CD4-positive, CD25-positive, alpha-beta regulatory T cell (primary cell): ENCODE data around the gene TCF23. TPM values are rescaled to one million over a fixed set of nuclear protein-coding genes. Genes with fewer than 3 reads are reported as not detected.
"Not testable (repeated sequence)": the region's sequence is repeated elsewhere in the genome, so short reads cannot be mapped to it uniquely, and the experiment has no call there.

Experiments used
- ATAC-seq, 2 donors: fragments of 150-1000 bp; cut with Tn5 transposase; one replicate each; pipeline ENCODE4 v1.10.0; 2021; ENCODE audit warnings: low read depth in 2 of 2, moderate number of reproducible peaks in 2 of 2, moderate library complexity in 1 of 2
- DNase-seq, 3 donors: peaks; one replicate each; pipeline versions ENCODE4 v3.0.0 to v3.0.0-alpha.2; 2012 to 2022; ENCODE audit warnings: mixed read lengths in 1 of 3
- H3K27ac ChIP-seq: one replicate; pipeline ENCODE4 v1.7.0; 2013; ENCODE audit warnings: mild to moderate bottlenecking, low read length; ENCODE audit not compliant: insufficient read depth, poor library complexity, severe bottlenecking
- H3K27me3 ChIP-seq: one replicate; pipeline ENCODE4 v1.7.0; 2013; ENCODE audit warnings: low read length; ENCODE audit not compliant: control insufficient read depth, insufficient read depth
- H3K36me3 ChIP-seq: one replicate; pipeline ENCODE4 v1.7.0; 2013; ENCODE audit warnings: mild to moderate bottlenecking, low read length, moderate library complexity; ENCODE audit not compliant: control insufficient read depth, insufficient read depth
- H3K4me1 ChIP-seq: 2 replicates; pipeline ENCODE4 v1.7.0; 2013; ENCODE audit warnings: mild to moderate bottlenecking, low read length; ENCODE audit not compliant: insufficient read depth, control insufficient read depth, poor library complexity, severe bottlenecking
- H3K4me3 ChIP-seq: one replicate; pipeline ENCODE4 v1.7.0; 2013; ENCODE audit warnings: low read depth, mild to moderate bottlenecking, low read length, moderate library complexity
- H3K9me3 ChIP-seq, 2 experiments: 1 replicate in 1 of 2; 2 replicates in 1 of 2; pipeline ENCODE4 v1.7.0; 2013; ENCODE audit warnings: low read length in 2 of 2, mild to moderate bottlenecking in 1 of 2, moderate library complexity in 1 of 2; ENCODE audit not compliant: control insufficient read depth in 2 of 2
- H3K27ac Mint-ChIP-seq, 3 donors: one replicate each; pipeline ENCODE4 v1.8.0; 2020 to 2022; ENCODE audit warnings: mild to moderate bottlenecking in 3 of 3, mixed read lengths in 3 of 3, moderate library complexity in 2 of 3
- H3K27me3 Mint-ChIP-seq: one replicate; pipeline ENCODE4 v1.8.0; 2022; ENCODE audit warnings: mild to moderate bottlenecking, mixed read lengths
- H3K36me3 Mint-ChIP-seq: one replicate; pipeline ENCODE4 v1.8.0; 2020; ENCODE audit warnings: mixed read lengths
- H3K4me1 Mint-ChIP-seq, 4 donors: one replicate each; pipeline ENCODE4 v1.8.0; 2020 to 2022; ENCODE audit warnings: mixed read lengths in 4 of 4, mild to moderate bottlenecking in 1 of 4
- H3K4me3 Mint-ChIP-seq, 4 donors: one replicate each; pipeline ENCODE4 v1.8.0; 2020 to 2022; ENCODE audit warnings: mild to moderate bottlenecking in 4 of 4, mixed read lengths in 4 of 4, moderate library complexity in 3 of 4
- H3K9me3 Mint-ChIP-seq, 7 donors: one replicate each; pipeline ENCODE4 v1.8.0; 2020 to 2022; ENCODE audit warnings: mixed read lengths in 7 of 7, mild to moderate bottlenecking in 3 of 7, moderate library complexity in 2 of 7
- polyA plus RNA-seq, 4 donors: library from polyadenylated mRNA; unstranded; fragments of 300-500 nt; fragmentation: Illumina TruSeq; gene quantifications; one replicate each; pipeline ENCODE4 v1.2.3, GENCODE V29; 2021
- total RNA-seq: library from RNA; stranded (reverse); gene quantifications from one replicate; pipeline ENCODE4 v1.2.3, GENCODE V29; 2022

The TCF23 gene
- total and polyA plus RNA-seq, 5 donors from 2014 or later: not detected

GRCh38 chr2:27186613-27187345 is 38.0 kb downstream of the TCF23 start:
- no peak for DNase-seq
- Histone ChIP-seq H3K27me3 (peaks cover 8% of the 10 kb centered on the region), H3K4me1 (no peaks in the 10 kb centered on the region), H3K4me3 (no peak overlapping the region), H3K9me3 (no peaks in the 10 kb centered on the region), H3K27ac (no peak overlapping the region), H3K36me3 (no peaks in the 10 kb centered on the region)
- Mint-ChIP-seq H3K27me3 (peaks cover 56% of the 10 kb centered on the region), H3K4me3 (no peak overlapping the region), H3K27ac (no peak overlapping the region), H3K9me3 (peaks cover 0 to 2% (median 0%) of the 10 kb centered on the region in 7 donors), H3K4me1 (peaks cover 0 to 3% (median 0%) of the 10 kb centered on the region in 4 donors), H3K36me3 (no peaks in the 10 kb centered on the region)
- ATAC-seq: no peak

- H3K27me3 Mint-ChIP-seq: peaks cover 41% of the 10 kb centered on the region
These were observed 41.2 kb downstream of the TCF23 start for GRCh38 chr2:27189989-27190388.

GRCh38 chr2:27191070-27191829 is 42.4 kb downstream of the TCF23 start:
- no peak overlapping the region for H3K4me3 ChIP-seq
- Mint-ChIP-seq H3K4me1 (peaks cover 0 to 3% (median 1%) of the 10 kb centered on the region in 4 donors), H3K27ac (no peak overlapping the region), H3K4me3 (no peak overlapping the region), H3K36me3 (no peaks in the 10 kb centered on the region), H3K9me3 (no peaks in the 10 kb centered on the region), H3K27me3 (peaks cover 29% of the 10 kb centered on the region)
- H3K4me1 ChIP-seq: no peaks in the 10 kb centered on the region
- peak; percentile 31 to 66 (median 58) for DNase-seq
- H3K27ac ChIP-seq: no peak overlapping the region
- H3K9me3 ChIP-seq: no peaks in the 10 kb centered on the region
- ATAC-seq: peak; percentile 81 to 90
- H3K36me3 ChIP-seq: no peaks in the 10 kb centered on the region
- H3K27me3 ChIP-seq: no peaks in the 10 kb centered on the region

More at GRCh38 chr2:27189989-27190388, 41.2 kb downstream of the TCF23 start:
- Histone ChIP-seq H3K27me3 (peaks cover 2% of the 10 kb centered on the region), H3K9me3 (no peaks in the 10 kb centered on the region), H3K27ac (no peak overlapping the region), H3K36me3 (no peaks in the 10 kb centered on the region), H3K4me3 (no peak overlapping the region), H3K4me1 (no peaks in the 10 kb centered on the region)
- Mint-ChIP-seq H3K4me1 (peaks cover 0 to 3% (median 1%) of the 10 kb centered on the region in 4 donors), H3K36me3 (no peaks in the 10 kb centered on the region), H3K9me3 (no peaks in the 10 kb centered on the region), H3K4me3 (no peak overlapping the region), H3K27ac (no peak overlapping the region)
- no peak for DNase-seq
- ATAC-seq: no peak

- H3K4me3 ChIP-seq: no peak overlapping the region
- ATAC-seq (no peak), DNase-seq (no peak)
- H3K27me3 Mint-ChIP-seq: peaks cover 15% of the 10 kb centered on the region
- no peaks in the 10 kb centered on the region for H3K4me1 ChIP-seq
- H3K4me3 Mint-ChIP-seq: no peak overlapping the region
- peaks cover 3% of the 10 kb centered on the region for H3K36me3 Mint-ChIP-seq
- no peaks in the 10 kb centered on the region for H3K9me3 Mint-ChIP-seq
- peaks cover 4% of the 10 kb centered on the region for H3K36me3 ChIP-seq
- H3K27ac ChIP-seq: no peak overlapping the region
- H3K27me3 ChIP-seq: no peaks in the 10 kb centered on the region
- peaks cover 0 to 3% (median 1%) of the 10 kb centered on the region in 4 donors for H3K4me1 Mint-ChIP-seq
- H3K27ac Mint-ChIP-seq: no peak overlapping the region
- H3K9me3 ChIP-seq: no peaks in the 10 kb centered on the region
These were observed 45.9 kb downstream of the TCF23 start for GRCh38 chr2:27194538-27195354.

- not testable (repeated sequence) for DNase-seq, H3K4me3 Mint-ChIP-seq, H3K27ac ChIP-seq, H3K4me1 ChIP-seq, H3K27ac Mint-ChIP-seq, H3K36me3 Mint-ChIP-seq, H3K9me3 ChIP-seq, H3K4me1 Mint-ChIP-seq, H3K27me3 ChIP-seq, H3K4me3 ChIP-seq, H3K9me3 Mint-ChIP-seq, ATAC-seq, H3K36me3 ChIP-seq
- peaks cover 15% of the 10 kb centered on the region for H3K27me3 Mint-ChIP-seq
These were observed 47.0 kb downstream of the TCF23 start for GRCh38 chr2:27195799-27196198.

GRCh38 chr2:27198068-27198467 is 49.3 kb downstream of the TCF23 start:
- peaks cover 12% of the 10 kb centered on the region for H3K36me3 Mint-ChIP-seq
- not testable (repeated sequence) for ATAC-seq, H3K9me3 ChIP-seq, DNase-seq, H3K27me3 ChIP-seq, H3K27ac Mint-ChIP-seq, H3K9me3 Mint-ChIP-seq, H3K4me1 Mint-ChIP-seq, H3K27ac ChIP-seq, H3K4me3 Mint-ChIP-seq, H3K4me3 ChIP-seq, H3K4me1 ChIP-seq, H3K27me3 Mint-ChIP-seq
- H3K36me3 ChIP-seq: peaks cover 25% of the 10 kb centered on the region

- H3K27me3 Mint-ChIP-seq: no peaks in the 10 kb centered on the region
- Histone ChIP-seq H3K36me3 (peaks cover 29% of the 10 kb centered on the region), H3K4me3 (no peak overlapping the region), H3K27me3 (no peaks in the 10 kb centered on the region), H3K27ac (no peak overlapping the region), H3K9me3 (no peaks in the 10 kb centered on the region), H3K4me1 (no peaks in the 10 kb centered on the region)
- ATAC-seq (no peak), DNase-seq (no peak)
- peaks cover 0 to 2% (median 0%) of the 10 kb centered on the region in 4 donors for H3K4me1 Mint-ChIP-seq
- peaks cover 18% of the 10 kb centered on the region for H3K36me3 Mint-ChIP-seq
- H3K9me3 Mint-ChIP-seq: peaks cover 0 to 1% (median 0%) of the 10 kb centered on the region in 7 donors
- H3K4me3 Mint-ChIP-seq: no peak overlapping the region
- H3K27ac Mint-ChIP-seq: peak overlapping the region in 2 of 3 donors; percentile 26 to 64
These were observed 49.8 kb downstream of the TCF23 start for GRCh38 chr2:27198627-27199026.
